ENCODE results near the gene ST6GALNAC2. TPM values are rescaled to one million over a fixed set of nuclear protein-coding genes. Genes with fewer than 3 reads are reported as not detected.
"Not testable (repeated sequence)": the region's sequence is repeated elsewhere in the genome, so short reads cannot be mapped to it uniquely, and the experiment has no call there.

Gene ST6GALNAC2
- total RNA-seq, 1 donor from 2014 or later: 1.5 TPM

GRCh38 chr17:76560877-76561221, 24.8 kb downstream of the ST6GALNAC2 start:
- Mint-ChIP-seq H3K27ac (ENCODE audit: unreplicated experiment) (no peak overlapping the region), H3K27me3 (ENCODE audit: low read depth) (no peaks in the 10 kb centered on the region), H3K9me3 (ENCODE audit: low read depth) (no peaks in the 10 kb centered on the region), H3K36me3 (ENCODE audit: low read depth) (peaks cover 17% of the 10 kb centered on the region), H3K4me3 (ENCODE audit: unreplicated experiment) (no peak overlapping the region), H3K4me1 (ENCODE audit: low read depth) (peaks cover 51% of the 10 kb centered on the region)
- no peak for DNase-seq (ENCODE audit: low spot score)
- TF ChIP-seq, protein P1, sequence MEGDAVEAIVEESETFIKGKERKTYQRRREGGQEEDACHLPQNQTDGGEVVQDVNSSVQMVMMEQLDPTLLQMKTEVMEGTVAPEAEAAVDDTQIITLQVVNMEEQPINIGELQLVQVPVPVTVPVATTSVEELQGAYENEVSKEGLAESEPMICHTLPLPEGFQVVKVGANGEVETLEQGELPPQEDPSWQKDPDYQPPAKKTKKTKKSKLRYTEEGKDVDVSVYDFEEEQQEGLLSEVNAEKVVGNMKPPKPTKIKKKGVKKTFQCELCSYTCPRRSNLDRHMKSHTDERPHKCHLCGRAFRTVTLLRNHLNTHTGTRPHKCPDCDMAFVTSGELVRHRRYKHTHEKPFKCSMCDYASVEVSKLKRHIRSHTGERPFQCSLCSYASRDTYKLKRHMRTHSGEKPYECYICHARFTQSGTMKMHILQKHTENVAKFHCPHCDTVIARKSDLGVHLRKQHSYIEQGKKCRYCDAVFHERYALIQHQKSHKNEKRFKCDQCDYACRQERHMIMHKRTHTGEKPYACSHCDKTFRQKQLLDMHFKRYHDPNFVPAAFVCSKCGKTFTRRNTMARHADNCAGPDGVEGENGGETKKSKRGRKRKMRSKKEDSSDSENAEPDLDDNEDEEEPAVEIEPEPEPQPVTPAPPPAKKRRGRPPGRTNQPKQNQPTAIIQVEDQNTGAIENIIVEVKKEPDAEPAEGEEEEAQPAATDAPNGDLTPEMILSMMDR (IDR thresholded peaks at IDR 0.05): no peak

GRCh38 chr17:76560036-76560876, 25.4 kb downstream of the ST6GALNAC2 start:
- Mint-ChIP-seq H3K4me3 (ENCODE audit: unreplicated experiment) (peak overlapping the region; percentile 13), H3K4me1 (ENCODE audit: low read depth) (peaks cover 49% of the 10 kb centered on the region)
- no peak for DNase-seq (ENCODE audit: low spot score)

DNA sequence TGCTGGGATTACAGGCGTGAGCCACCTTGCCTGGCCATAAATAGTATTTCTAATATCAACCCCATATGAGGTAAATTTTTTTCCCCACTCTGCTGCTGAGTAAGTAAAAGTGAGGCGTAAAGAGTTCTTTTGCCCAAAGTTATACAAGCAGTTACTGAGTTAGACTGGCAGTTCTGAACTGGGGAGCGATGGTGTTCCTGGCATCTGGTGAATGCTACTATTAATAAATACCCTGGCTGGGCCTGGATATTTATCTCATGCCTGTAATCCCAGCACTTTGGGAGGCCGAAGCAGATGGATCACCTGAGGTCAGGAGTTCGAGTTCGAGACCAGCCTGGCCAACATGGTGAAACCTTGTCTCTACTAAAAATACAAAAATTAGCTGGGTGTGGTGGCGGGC, 26.2 kb downstream of the ST6GALNAC2 start:
- not testable (repeated sequence) for H3K27me3 Mint-ChIP-seq (ENCODE audit: low read depth); H3K9me3 Mint-ChIP-seq (ENCODE audit: low read depth); H3K27ac Mint-ChIP-seq (ENCODE audit: unreplicated experiment); DNase-seq (ENCODE audit: low spot score)
- Mint-ChIP-seq H3K4me1 (ENCODE audit: low read depth) (peaks cover 48% of the 10 kb centered on the region), H3K4me3 (ENCODE audit: unreplicated experiment) (peak overlapping the region; percentile 99), H3K36me3 (ENCODE audit: low read depth) (peaks cover 13% of the 10 kb centered on the region)

More at GRCh38 chr17:76560036-76560876, 25.4 kb downstream of the ST6GALNAC2 start:
- no peaks in the 10 kb centered on the region for H3K9me3 Mint-ChIP-seq (ENCODE audit: low read depth)
- no peaks in the 10 kb centered on the region for H3K27me3 Mint-ChIP-seq (ENCODE audit: low read depth)
- H3K27ac Mint-ChIP-seq (ENCODE audit: unreplicated experiment): no peak overlapping the region
- TF ChIP-seq, protein P1 (IDR thresholded peaks at IDR 0.05): no peak
- peaks cover 15% of the 10 kb centered on the region for H3K36me3 Mint-ChIP-seq (ENCODE audit: low read depth)

GRCh38 chr17:76558198-76559095, 27.2 kb downstream of the ST6GALNAC2 start:
- DNase-seq (ENCODE audit: low spot score): no peak
- H3K27ac Mint-ChIP-seq (ENCODE audit: unreplicated experiment): peak overlapping the region; percentile 100
- no peaks in the 10 kb centered on the region for H3K9me3 Mint-ChIP-seq (ENCODE audit: low read depth)
- H3K27me3 Mint-ChIP-seq (ENCODE audit: low read depth): no peaks in the 10 kb centered on the region
- H3K4me3 Mint-ChIP-seq (ENCODE audit: unreplicated experiment): peak overlapping the region; percentile 99
- peaks cover 12% of the 10 kb centered on the region for H3K36me3 Mint-ChIP-seq (ENCODE audit: low read depth)
- H3K4me1 Mint-ChIP-seq (ENCODE audit: low read depth): peaks cover 48% of the 10 kb centered on the region
- TF ChIP-seq, protein P1 (IDR thresholded peaks at IDR 0.05): peak; percentile 89

GRCh38 chr17:76557368-76558197, 28.1 kb downstream of the ST6GALNAC2 start:
- Mint-ChIP-seq H3K4me3 (ENCODE audit: unreplicated experiment) (peak overlapping the region; percentile 99), H3K27ac (ENCODE audit: unreplicated experiment) (peak overlapping the region; percentile 100), H3K4me1 (ENCODE audit: low read depth) (peaks cover 45% of the 10 kb centered on the region), H3K9me3 (ENCODE audit: low read depth) (no peaks in the 10 kb centered on the region), H3K36me3 (ENCODE audit: low read depth) (peaks cover 8% of the 10 kb centered on the region), H3K27me3 (ENCODE audit: low read depth) (no peaks in the 10 kb centered on the region)
- TF ChIP-seq, protein P1 (IDR thresholded peaks at IDR 0.05): peak; percentile 81
- DNase-seq (ENCODE audit: low spot score): peak; percentile 97

Measured in chondrocyte (in vitro differentiated cells).